ENCODE results near the gene PSTPIP2. TPM values are rescaled to one million over a fixed set of nuclear protein-coding genes. Genes with fewer than 3 reads are reported as not detected.

Gene PSTPIP2
- total and polyA plus RNA-seq, 4 donors = 4.0 to 14.7 (median 8.6) TPM

DNA sequence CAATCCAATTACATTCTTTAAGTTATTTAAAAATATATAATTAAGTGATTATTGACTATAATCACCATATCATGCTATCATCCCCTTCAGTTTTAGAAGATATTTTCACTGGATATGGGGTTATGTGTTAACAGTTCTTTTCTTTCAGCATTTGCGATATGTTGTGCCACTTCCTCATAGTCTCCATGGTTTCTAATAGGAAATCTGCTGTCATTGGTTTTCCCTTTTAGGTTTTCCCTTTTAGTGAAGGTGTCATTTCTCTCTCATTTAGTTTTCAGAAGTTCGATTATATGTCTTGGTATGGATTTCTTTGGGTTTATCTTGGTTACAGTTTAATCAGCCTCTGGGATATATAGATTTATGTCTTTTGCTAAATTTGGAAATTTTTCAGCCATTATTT, 70.2 kb downstream of the PSTPIP2 start:
- Histone ChIP-seq H3K36me3 (ENCODE audit: control insufficient read depth in 4 of 4, insufficient read depth in 3 of 4, low read depth in 1 of 4, low read length in 3 of 4) (peaks cover 0 to 6% (median under 1%) of the 10 kb centered on the region in 4 donors), H3K9me3 (ENCODE audit: control insufficient read depth in 4 of 4, low read length in 3 of 4) (no peaks in the 10 kb centered on the region), H3K9ac (ENCODE audit: low read depth in 1 of 2, low read length in 2 of 2) (no peak overlapping the region), H3K27me3 (ENCODE audit: control insufficient read depth in 4 of 4, insufficient read depth in 4 of 4, low read length in 3 of 4) (no peaks in the 10 kb centered on the region), H3K27ac (ENCODE audit: low read depth in 1 of 2, low read length in 2 of 2) (no peak overlapping the region), H3K4me1 (ENCODE audit: control insufficient read depth in 4 of 4, insufficient read depth in 4 of 4, low read length in 3 of 4) (no peaks in the 10 kb centered on the region), H3K4me3 (ENCODE audit: low read depth in 1 of 3, low read length in 3 of 3) (no peak overlapping the region)
- TF ChIP-seq HNF4G (IDR thresholded peaks at IDR 0.05) = no peak
- no peak for TF ChIP-seq YY1 (IDR thresholded peaks at IDR 0.05)
- TF ChIP-seq, protein P1, sequence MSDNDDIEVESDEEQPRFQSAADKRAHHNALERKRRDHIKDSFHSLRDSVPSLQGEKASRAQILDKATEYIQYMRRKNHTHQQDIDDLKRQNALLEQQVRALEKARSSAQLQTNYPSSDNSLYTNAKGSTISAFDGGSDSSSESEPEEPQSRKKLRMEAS (IDR thresholded peaks at IDR 0.05) = no peak
- TF ChIP-seq RAD21 (IDR thresholded peaks at IDR 0.05) = no peak
- TF ChIP-seq TAF1 (conservative IDR thresholded peaks at IDR 0.05) = no peak
- TF ChIP-seq, protein P2, sequence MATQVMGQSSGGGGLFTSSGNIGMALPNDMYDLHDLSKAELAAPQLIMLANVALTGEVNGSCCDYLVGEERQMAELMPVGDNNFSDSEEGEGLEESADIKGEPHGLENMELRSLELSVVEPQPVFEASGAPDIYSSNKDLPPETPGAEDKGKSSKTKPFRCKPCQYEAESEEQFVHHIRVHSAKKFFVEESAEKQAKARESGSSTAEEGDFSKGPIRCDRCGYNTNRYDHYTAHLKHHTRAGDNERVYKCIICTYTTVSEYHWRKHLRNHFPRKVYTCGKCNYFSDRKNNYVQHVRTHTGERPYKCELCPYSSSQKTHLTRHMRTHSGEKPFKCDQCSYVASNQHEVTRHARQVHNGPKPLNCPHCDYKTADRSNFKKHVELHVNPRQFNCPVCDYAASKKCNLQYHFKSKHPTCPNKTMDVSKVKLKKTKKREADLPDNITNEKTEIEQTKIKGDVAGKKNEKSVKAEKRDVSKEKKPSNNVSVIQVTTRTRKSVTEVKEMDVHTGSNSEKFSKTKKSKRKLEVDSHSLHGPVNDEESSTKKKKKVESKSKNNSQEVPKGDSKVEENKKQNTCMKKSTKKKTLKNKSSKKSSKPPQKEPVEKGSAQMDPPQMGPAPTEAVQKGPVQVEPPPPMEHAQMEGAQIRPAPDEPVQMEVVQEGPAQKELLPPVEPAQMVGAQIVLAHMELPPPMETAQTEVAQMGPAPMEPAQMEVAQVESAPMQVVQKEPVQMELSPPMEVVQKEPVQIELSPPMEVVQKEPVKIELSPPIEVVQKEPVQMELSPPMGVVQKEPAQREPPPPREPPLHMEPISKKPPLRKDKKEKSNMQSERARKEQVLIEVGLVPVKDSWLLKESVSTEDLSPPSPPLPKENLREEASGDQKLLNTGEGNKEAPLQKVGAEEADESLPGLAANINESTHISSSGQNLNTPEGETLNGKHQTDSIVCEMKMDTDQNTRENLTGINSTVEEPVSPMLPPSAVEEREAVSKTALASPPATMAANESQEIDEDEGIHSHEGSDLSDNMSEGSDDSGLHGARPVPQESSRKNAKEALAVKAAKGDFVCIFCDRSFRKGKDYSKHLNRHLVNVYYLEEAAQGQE (IDR thresholded peaks at IDR 0.05) = no peak
- TF ChIP-seq, protein P3, sequence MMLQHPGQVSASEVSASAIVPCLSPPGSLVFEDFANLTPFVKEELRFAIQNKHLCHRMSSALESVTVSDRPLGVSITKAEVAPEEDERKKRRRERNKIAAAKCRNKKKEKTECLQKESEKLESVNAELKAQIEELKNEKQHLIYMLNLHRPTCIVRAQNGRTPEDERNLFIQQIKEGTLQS (IDR thresholded peaks at IDR 0.05) = no peak
- TF ChIP-seq FOXA1 (IDR thresholded peaks at IDR 0.05) = no peak
- TF ChIP-seq NR2F2 (IDR thresholded peaks at IDR 0.05) = no peak
- TF ChIP-seq, protein P4, sequence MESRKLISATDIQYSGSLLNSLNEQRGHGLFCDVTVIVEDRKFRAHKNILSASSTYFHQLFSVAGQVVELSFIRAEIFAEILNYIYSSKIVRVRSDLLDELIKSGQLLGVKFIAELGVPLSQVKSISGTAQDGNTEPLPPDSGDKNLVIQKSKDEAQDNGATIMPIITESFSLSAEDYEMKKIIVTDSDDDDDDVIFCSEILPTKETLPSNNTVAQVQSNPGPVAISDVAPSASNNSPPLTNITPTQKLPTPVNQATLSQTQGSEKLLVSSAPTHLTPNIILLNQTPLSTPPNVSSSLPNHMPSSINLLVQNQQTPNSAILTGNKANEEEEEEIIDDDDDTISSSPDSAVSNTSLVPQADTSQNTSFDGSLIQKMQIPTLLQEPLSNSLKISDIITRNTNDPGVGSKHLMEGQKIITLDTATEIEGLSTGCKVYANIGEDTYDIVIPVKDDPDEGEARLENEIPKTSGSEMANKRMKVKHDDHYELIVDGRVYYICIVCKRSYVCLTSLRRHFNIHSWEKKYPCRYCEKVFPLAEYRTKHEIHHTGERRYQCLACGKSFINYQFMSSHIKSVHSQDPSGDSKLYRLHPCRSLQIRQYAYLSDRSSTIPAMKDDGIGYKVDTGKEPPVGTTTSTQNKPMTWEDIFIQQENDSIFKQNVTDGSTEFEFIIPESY (IDR thresholded peaks at IDR 0.05) = no peak
- TF ChIP-seq HNF4A (conservative IDR thresholded peaks at IDR 0.05) = no peak
- TF ChIP-seq, protein P5, sequence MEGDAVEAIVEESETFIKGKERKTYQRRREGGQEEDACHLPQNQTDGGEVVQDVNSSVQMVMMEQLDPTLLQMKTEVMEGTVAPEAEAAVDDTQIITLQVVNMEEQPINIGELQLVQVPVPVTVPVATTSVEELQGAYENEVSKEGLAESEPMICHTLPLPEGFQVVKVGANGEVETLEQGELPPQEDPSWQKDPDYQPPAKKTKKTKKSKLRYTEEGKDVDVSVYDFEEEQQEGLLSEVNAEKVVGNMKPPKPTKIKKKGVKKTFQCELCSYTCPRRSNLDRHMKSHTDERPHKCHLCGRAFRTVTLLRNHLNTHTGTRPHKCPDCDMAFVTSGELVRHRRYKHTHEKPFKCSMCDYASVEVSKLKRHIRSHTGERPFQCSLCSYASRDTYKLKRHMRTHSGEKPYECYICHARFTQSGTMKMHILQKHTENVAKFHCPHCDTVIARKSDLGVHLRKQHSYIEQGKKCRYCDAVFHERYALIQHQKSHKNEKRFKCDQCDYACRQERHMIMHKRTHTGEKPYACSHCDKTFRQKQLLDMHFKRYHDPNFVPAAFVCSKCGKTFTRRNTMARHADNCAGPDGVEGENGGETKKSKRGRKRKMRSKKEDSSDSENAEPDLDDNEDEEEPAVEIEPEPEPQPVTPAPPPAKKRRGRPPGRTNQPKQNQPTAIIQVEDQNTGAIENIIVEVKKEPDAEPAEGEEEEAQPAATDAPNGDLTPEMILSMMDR (IDR thresholded peaks at IDR 0.05; ENCODE audit: low read depth, low read length, missing input control) = no peak
- no peak for TF ChIP-seq RXRA (IDR thresholded peaks at IDR 0.05)
- TF ChIP-seq EGR1 (IDR thresholded peaks at IDR 0.05; ENCODE audit: low read depth in 2 of 2) = no peak
- no peak for TF ChIP-seq JUND (IDR thresholded peaks at IDR 0.05)
- TF ChIP-seq SP1 (IDR thresholded peaks at IDR 0.05) = no peak
- TF ChIP-seq FOXA2 (IDR thresholded peaks at IDR 0.05) = no peak
- TF ChIP-seq GABPA (IDR thresholded peaks at IDR 0.05 in 1 of 2, conservative IDR thresholded peaks at IDR 0.05 in 1 of 2) = no peak
- DNase-seq (ENCODE audit: low spot score) = no peak
- 92% methylated on average over 2 of the region's 2 CpGs for WGBS
